Measurements from ENCODE around the gene SAMD4A. TPM values are rescaled to one million over a fixed set of nuclear protein-coding genes. Genes with fewer than 3 reads are reported as not detected.
A peak's percentile ranks its signal among the peaks of the same experiment; 100 is the strongest.

Gene SAMD4A
- total and polyA plus RNA-seq, 2 of the 4 experiments (the other 2 are of a cell fraction): 22.9 to 38.2 TPM

DNA sequence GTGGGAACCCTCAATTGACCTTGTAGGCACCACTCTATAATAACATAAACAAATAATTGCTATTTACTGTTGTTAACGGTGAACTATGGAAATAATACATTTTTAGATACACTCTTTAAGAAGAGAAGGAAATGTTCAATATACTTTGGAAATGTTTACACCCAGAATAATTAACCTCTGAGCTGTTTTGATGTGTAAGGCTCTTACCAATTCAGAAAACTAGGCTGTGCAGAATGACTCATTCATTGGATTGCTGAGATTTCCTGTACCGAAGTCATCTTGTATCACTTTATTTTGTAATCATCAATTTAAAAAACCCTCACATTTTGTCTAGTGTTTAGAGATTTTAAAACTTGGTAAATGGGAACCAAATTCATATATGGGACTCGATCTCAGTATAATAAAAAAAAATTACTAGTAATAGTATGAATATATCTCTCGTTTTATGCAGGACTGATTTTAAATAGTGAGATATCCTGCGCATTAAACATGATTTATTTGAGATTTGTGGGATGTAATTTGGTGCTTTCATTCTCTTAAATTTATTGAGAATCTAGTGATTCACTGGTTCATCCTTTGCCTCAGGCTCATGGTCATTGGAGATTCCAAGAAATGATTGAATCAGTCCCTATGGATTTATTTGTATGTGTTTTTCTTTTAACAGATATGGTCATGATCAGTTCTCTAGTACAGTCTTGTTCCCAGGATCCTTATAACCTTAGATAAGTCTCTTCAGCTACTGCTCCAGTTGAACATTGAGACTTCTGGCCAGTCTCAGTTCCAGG lies 3.9 kb downstream of the SAMD4A start (continued):
- TF ChIP-seq RAD21 (IDR thresholded peaks at IDR 0.05; ENCODE audit: low read length): no peak
- TF ChIP-seq FOS (IDR thresholded peaks at IDR 0.05; ENCODE audit: low read depth, low read length): peak; percentile 92
- no peak for TF ChIP-seq NFE2L2 (IDR thresholded peaks at IDR 0.05; ENCODE audit: low read depth, low read length)

DNA sequence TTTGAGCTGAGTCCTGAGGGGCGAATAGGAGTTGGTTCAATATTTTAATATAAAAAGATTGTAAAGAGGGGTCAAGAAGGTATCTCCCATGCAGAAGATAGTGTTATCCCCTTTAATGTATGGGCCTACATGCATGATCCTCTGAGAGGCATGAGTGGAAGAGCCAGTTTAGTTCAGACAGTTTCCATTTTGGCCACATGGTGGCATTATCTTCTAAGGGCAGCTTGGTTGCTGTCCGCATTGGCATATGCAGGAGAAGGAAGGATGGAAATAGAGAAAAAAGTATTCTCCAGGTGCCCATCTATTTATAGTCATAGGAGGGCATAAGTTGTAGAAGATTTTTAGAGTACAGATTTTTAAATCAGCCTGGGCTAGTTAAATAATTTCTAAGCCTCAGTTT lies 5.4 kb downstream of the SAMD4A start:
- peak overlapping the region; percentile 11; the same call in 1 of the 2 replicates for H2BK120ac ChIP-seq (ENCODE audit: low read depth, low read length)
- H2AFZ ChIP-seq (replicated peaks; ENCODE audit: low read length, poor library complexity): no peak overlapping the region
- no peak for ATAC-seq (ENCODE audit: low read depth)
- DNase-seq: no peak
- CTCF ChIA-PET: no interaction called here
- H4K91ac ChIP-seq (ENCODE audit: insufficient read depth, low read depth, low read length): no peak overlapping the region
- peak; percentile 43 for TF ChIP-seq SMC3 (IDR thresholded peaks at IDR 0.05; ENCODE audit: low read depth, low read length)
- TF ChIP-seq RAD21 (IDR thresholded peaks at IDR 0.05; ENCODE audit: low read length): peak; percentile 59
- TF ChIP-seq, protein P1, sequence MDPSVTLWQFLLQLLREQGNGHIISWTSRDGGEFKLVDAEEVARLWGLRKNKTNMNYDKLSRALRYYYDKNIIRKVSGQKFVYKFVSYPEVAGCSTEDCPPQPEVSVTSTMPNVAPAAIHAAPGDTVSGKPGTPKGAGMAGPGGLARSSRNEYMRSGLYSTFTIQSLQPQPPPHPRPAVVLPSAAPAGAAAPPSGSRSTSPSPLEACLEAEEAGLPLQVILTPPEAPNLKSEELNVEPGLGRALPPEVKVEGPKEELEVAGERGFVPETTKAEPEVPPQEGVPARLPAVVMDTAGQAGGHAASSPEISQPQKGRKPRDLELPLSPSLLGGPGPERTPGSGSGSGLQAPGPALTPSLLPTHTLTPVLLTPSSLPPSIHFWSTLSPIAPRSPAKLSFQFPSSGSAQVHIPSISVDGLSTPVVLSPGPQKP (IDR thresholded peaks at IDR 0.05; ENCODE audit: borderline replicate concordance, low read depth, low read length): no peak
- TF ChIP-seq CHD1 (IDR thresholded peaks at IDR 0.05; ENCODE audit: low read depth, low read length): no peak
- TF ChIP-seq RCOR1 (IDR thresholded peaks at IDR 0.05; ENCODE audit: insufficient replicate concordance, low read length): no peak
- TF ChIP-seq MAFK (IDR thresholded peaks at IDR 0.05; ENCODE audit: low read depth, low read length): no peak
- TF ChIP-seq, protein P2, sequence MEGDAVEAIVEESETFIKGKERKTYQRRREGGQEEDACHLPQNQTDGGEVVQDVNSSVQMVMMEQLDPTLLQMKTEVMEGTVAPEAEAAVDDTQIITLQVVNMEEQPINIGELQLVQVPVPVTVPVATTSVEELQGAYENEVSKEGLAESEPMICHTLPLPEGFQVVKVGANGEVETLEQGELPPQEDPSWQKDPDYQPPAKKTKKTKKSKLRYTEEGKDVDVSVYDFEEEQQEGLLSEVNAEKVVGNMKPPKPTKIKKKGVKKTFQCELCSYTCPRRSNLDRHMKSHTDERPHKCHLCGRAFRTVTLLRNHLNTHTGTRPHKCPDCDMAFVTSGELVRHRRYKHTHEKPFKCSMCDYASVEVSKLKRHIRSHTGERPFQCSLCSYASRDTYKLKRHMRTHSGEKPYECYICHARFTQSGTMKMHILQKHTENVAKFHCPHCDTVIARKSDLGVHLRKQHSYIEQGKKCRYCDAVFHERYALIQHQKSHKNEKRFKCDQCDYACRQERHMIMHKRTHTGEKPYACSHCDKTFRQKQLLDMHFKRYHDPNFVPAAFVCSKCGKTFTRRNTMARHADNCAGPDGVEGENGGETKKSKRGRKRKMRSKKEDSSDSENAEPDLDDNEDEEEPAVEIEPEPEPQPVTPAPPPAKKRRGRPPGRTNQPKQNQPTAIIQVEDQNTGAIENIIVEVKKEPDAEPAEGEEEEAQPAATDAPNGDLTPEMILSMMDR (conservative IDR thresholded peaks at IDR 0.05; ENCODE audit: low read depth, low read length): peak; percentile 44
- TF ChIP-seq RFX5 (IDR thresholded peaks at IDR 0.05; ENCODE audit: low read depth, low read length): no peak
- no peak for TF ChIP-seq MAZ (IDR thresholded peaks at IDR 0.05; ENCODE audit: borderline replicate concordance, low read depth, low read length)
- dilution Hi-C loops (cut with HindIII; ENCODE audit: low sequenced_read_pairs, unreplicated experiment) (no loop called here), in situ Hi-C loops (cut with MboI; ENCODE audit: low sequenced_read_pairs) (no loop called here), intact Hi-C loops (cut with micrococcal nuclease) (no loop called here)
- H3K9me1 ChIP-seq (ENCODE audit: insufficient read depth, low read length): peaks cover 23% of the 10 kb centered on the region
- no TSS peak for BruUV-seq (replicated peaks)
- no peak overlapping the region for H3K56ac ChIP-seq (ENCODE audit: extremely low read depth, insufficient read depth, low read length)
- H3K4ac ChIP-seq (ENCODE audit: low read depth, low read length): peak overlapping the region; percentile 19; the same call in 1 of the 2 replicates
- H2AK9ac ChIP-seq (replicated peaks; ENCODE audit: low read depth, low read length, poor library complexity): no peak overlapping the region
- H4K8ac ChIP-seq (ENCODE audit: low read depth in 2 of 2, low read length in 2 of 2): no peak overlapping the region
- no peaks in the 10 kb centered on the region for H3K27me3 ChIP-seq (ENCODE audit: control insufficient read depth, insufficient read depth, low read length)
- peaks cover 34% of the 10 kb centered on the region for H3K4me1 ChIP-seq (ENCODE audit: control insufficient read depth, insufficient read depth, low read length)
- peak overlapping the region; percentile 12; the same call in 1 of the 2 replicates for H3K18ac ChIP-seq (ENCODE audit: low read depth, low read length)
- H2BK5ac ChIP-seq (ENCODE audit: low read depth, low read length, poor library complexity, severe bottlenecking): no peak overlapping the region
- no peak overlapping the region for H3K4me3 ChIP-seq (ENCODE audit: insufficient read depth, low read depth, low read length)
- POLR2A ChIA-PET (ENCODE audit: unreplicated experiment): no interaction called here
- 100% methylated on average over 1 of the region's 2 CpGs; no CpG with 5 or more reads in 1 of the 2 experiments for WGBS, 2 experiments (ENCODE audit: extremely low coverage in 2 of 2, insufficient read length in 1 of 2)
- H2AK5ac ChIP-seq (ENCODE audit: low read depth, low read length): peak overlapping the region; percentile 43; the same call in 1 of the 2 replicates
- H3K9me3 ChIP-seq (ENCODE audit: control insufficient read depth, insufficient read depth, low read length): peaks cover 2% of the 10 kb centered on the region; the same call in 1 of the 2 replicates
- H3K4me2 ChIP-seq (ENCODE audit: low read depth, low read length): no peak overlapping the region
- no peak overlapping the region for H3K9ac ChIP-seq (ENCODE audit: low read depth, low read length)
- H3K23ac ChIP-seq (ENCODE audit: low read depth, low read length): no peak overlapping the region
- H3K14ac ChIP-seq (replicated peaks; ENCODE audit: low read depth, low read length): peak overlapping the region; percentile 18; the same call in 1 of the 2 replicates
- H3K79me1 ChIP-seq (ENCODE audit: low read depth in 1 of 2, low read length in 2 of 2): peaks cover 24 to 71% of the 10 kb centered on the region in 2 experiments
- H2BK20ac ChIP-seq (ENCODE audit: low read depth, low read length): no peak overlapping the region
- no peak overlapping the region; the same call in 2 of the 3 replicates for H2BK15ac ChIP-seq (ENCODE audit: low read depth, low read length)
- H4K20me1 ChIP-seq (ENCODE audit: insufficient read depth, low read length): peaks cover 46% of the 10 kb centered on the region
- H3K27ac ChIP-seq (ENCODE audit: insufficient read depth, low read length): no peak overlapping the region
- H4K5ac ChIP-seq (ENCODE audit: low read depth, low read length): no peak overlapping the region
- H3K36me3 ChIP-seq (ENCODE audit: control insufficient read depth, insufficient read depth, low read length): peaks cover 14% of the 10 kb centered on the region
